ENCODE data around the gene HNRNPM.

GRCh38 chr19:8469613-8470368, 25.0 kb downstream of the HNRNPM start:
- TF ChIP-seq PKNOX1 (IDR thresholded peaks at IDR 0.05) (no peak), SUZ12 (IDR thresholded peaks at IDR 0.05) (no peak), ARNT (IDR thresholded peaks at IDR 0.05) (no peak), FOXM1 (IDR thresholded peaks at IDR 0.05; ENCODE audit: borderline replicate concordance) (no peak), HDGF (IDR thresholded peaks at IDR 0.05; ENCODE audit: borderline replicate concordance) (no peak), TARDBP (IDR thresholded peaks at IDR 0.05) (no peak), L3MBTL2 (conservative IDR thresholded peaks at IDR 0.05) (no peak), CTBP1 (IDR thresholded peaks at IDR 0.05; ENCODE audit: borderline replicate concordance) (no peak), NFRKB (IDR thresholded peaks at IDR 0.05) (no peak), BHLHE40 (IDR thresholded peaks at IDR 0.05; ENCODE audit: borderline replicate concordance) (no peak), FOXK2 (IDR thresholded peaks at IDR 0.05) (no peak), FOXA1 (IDR thresholded peaks at IDR 0.05) (no peak)

All from HEK293T (cell line).